IMR-90 (cell line): ENCODE results near the gene PFKL.

Source experiments
- BHLHE40 ChIP-seq: fragments of 150-350 bp; IDR thresholded peaks from 2 replicates; pipeline ENCODE4 v1.6.1; 2016; ENCODE audit warnings: mild to moderate bottlenecking, low read depth, low read length
- CEBPB ChIP-seq: IDR thresholded peaks from 2 replicates; pipeline ENCODE4 v1.6.1; 2012; ENCODE audit warnings: low read depth, low read length, improper control_type of control experiment
- CHD1 ChIP-seq: IDR thresholded peaks from 2 replicates; pipeline ENCODE4 v1.6.1; 2012; ENCODE audit warnings: low read depth, low read length, improper control_type of control experiment
- CTCF ChIP-seq: conservative IDR thresholded peaks from 2 replicates; pipeline ENCODE4 v1.5.1; 2012; ENCODE audit warnings: mild to moderate bottlenecking, low read depth, low read length, improper control_type of control experiment
- MAZ ChIP-seq: IDR thresholded peaks from 2 replicates; pipeline ENCODE4 v1.6.1; 2012; ENCODE audit warnings: low read depth, mild to moderate bottlenecking, low read length, improper control_type of control experiment, moderate library complexity, borderline replicate concordance
- POLR2A ChIP-seq: IDR thresholded peaks from 2 replicates; pipeline ENCODE4 v1.6.1; 2012; ENCODE audit warnings: mild to moderate bottlenecking, low read depth, low read length
- RAD21 ChIP-seq: IDR thresholded peaks from 2 replicates; pipeline ENCODE4 v1.6.1; 2012; ENCODE audit warnings: low read length, improper control_type of control experiment
- RFX5 ChIP-seq: IDR thresholded peaks from 2 replicates; pipeline ENCODE4 v1.8.0; 2012; ENCODE audit warnings: low read depth, mild to moderate bottlenecking, low read length, moderate library complexity
- USF2 ChIP-seq: fragments of 150-350 bp; IDR thresholded peaks from 2 replicates; pipeline ENCODE4 v1.6.1; 2017; ENCODE audit warnings: mild to moderate bottlenecking, antibody characterized with exemption, low read length, low read depth

GRCh38 chr21:44267655-44268142, 32.2 kb upstream of the PFKL start:
- TF ChIP-seq RAD21 (no peak), CEBPB (no peak), CTCF (0 out of 2 replicates have a peak, but pooled peaks have one; percentile 3), POLR2A (no peak), BHLHE40 (no peak), CHD1 (no peak), USF2 (no peak), RFX5 (no peak), MAZ (no peak)
